MG63 (cell line): Measurements from ENCODE around the gene ACOX3. TPM values are rescaled to one million over a fixed set of nuclear protein-coding genes. Genes with fewer than 3 reads are reported as not detected.
"Not testable (repeated sequence)": the region's sequence is repeated elsewhere in the genome, so short reads cannot be mapped to it uniquely, and the experiment has no call there.

ENCODE experiments used
- DNase-seq: peaks from one replicate; pipeline ENCODE4 v3.0.0-alpha.2; 2020
- H3K27me3 ChIP-seq: fragments of 250-450 bp; sonication (Bioruptor Pico); 2 replicates; pipeline ENCODE4 v1.5.1; 2020; ENCODE audit warnings: mild to moderate bottlenecking, moderate library complexity
- H3K36me3 ChIP-seq: fragments of 250-450 bp; sonication (Bioruptor Pico); 2 replicates; pipeline ENCODE4 v1.5.1; 2020; ENCODE audit warnings: mild to moderate bottlenecking, moderate library complexity
- H3K4me3 ChIP-seq: fragments of 250-450 bp; sonication (Bioruptor Pico); 2 replicates; pipeline ENCODE4 v1.5.1; 2020; ENCODE audit warnings: mild to moderate bottlenecking, moderate library complexity
- H3K9me3 ChIP-seq: fragments of 250-450 bp; sonication (Bioruptor Pico); 2 replicates; pipeline ENCODE4 v1.5.1; 2020; ENCODE audit warnings: mild to moderate bottlenecking, moderate library complexity
- total RNA-seq: library from RNA; depleted of rRNA; stranded (reverse); fragments of >200 nt; shearing (Covaris generic); gene quantifications from 2 replicates; pipeline ENCODE4 v1.2.3, GENCODE V29; 2014; ENCODE audit warnings: low replicate concordance

Gene ACOX3
- total RNA-seq, 1 experiment from 2014 or later = 20.3 TPM

DNA sequence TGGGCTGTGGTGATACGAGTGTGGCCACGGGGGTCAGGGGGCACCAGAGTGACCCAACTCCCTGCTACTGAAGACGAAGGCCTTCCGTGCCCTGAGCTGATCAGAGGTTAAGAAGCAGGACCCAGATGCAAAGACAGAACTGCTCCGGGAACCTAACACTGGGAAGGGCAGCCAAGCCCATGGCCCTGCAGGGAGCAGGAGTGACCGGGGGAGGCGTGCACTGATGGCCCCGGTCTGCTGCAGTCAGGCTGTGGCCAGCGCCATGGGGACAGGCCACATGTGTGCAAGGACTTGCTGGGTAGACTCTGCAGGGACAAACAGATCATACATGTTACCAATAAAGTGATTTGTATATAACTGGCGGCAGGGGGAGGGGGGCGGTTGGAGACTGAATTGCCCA, 74.6 kb downstream of the ACOX3 start:
- no peak for DNase-seq
- Histone ChIP-seq H3K36me3 (no peaks in the 10 kb centered on the region), H3K27me3 (no peaks in the 10 kb centered on the region), H3K9me3 (no peaks in the 10 kb centered on the region), H3K4me3 (no peak overlapping the region)

DNA sequence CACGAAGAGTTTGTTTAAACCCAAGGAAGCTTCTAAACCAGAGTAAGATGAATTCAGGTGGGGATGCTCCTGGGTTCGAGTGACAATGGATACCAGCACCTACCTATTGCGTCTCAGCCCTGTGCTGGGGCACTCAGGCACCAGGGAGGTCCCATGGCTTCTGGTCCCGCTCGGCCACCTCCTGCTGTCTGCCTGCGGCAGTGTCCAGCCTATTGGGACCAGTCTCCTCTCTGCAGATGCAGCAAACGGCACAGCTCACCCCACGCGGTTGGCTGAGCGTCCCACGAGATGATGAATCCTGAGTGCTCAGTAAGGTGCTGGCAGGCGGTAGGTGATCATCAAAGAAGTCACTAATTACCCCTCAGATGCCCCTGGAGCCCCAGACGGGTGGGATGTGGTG, 75.2 kb downstream of the ACOX3 start:
- DNase-seq = no peak
- no peaks in the 10 kb centered on the region for H3K9me3 ChIP-seq
- H3K4me3 ChIP-seq = no peak overlapping the region
- no peaks in the 10 kb centered on the region for H3K36me3 ChIP-seq
- H3K27me3 ChIP-seq = no peaks in the 10 kb centered on the region

DNA sequence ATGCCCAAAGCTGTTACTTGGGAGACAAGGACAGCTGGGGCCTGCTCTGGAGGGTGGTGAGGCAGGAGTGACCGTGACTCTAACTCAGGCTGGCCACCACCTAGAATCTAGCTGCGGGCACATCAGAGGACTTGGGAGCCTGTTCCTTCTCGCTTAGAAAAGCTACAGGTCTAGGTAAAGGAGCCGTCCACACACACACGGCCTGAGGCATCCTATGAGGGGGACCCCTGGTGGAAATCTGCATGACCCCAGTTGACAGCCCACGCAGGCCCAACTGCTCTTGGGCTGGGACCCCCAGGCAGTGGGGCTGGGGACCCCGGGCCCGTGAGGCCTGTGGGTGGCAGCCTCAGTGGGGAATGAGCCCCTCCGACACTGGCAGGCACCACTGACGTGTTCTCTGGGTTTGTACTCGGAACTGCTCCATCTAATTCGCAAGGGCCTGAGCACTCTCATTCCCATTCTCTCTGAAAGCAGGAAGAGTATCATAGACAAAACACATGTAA, 75.6 kb downstream of the ACOX3 start:
- H3K9me3 ChIP-seq = no peaks in the 10 kb centered on the region
- no peak overlapping the region for H3K4me3 ChIP-seq
- no peaks in the 10 kb centered on the region for H3K36me3 ChIP-seq
- no peak for DNase-seq
- no peaks in the 10 kb centered on the region for H3K27me3 ChIP-seq

GRCh38 chr4:8364141-8364540, 76.4 kb downstream of the ACOX3 start:
- Histone ChIP-seq H3K36me3 (no peaks in the 10 kb centered on the region), H3K9me3 (no peaks in the 10 kb centered on the region), H3K4me3 (no peak overlapping the region), H3K27me3 (no peaks in the 10 kb centered on the region)
- DNase-seq = no peak

GRCh38 chr4:8362483-8362882, 78.0 kb downstream of the ACOX3 start:
- no peaks in the 10 kb centered on the region for H3K27me3 ChIP-seq
- H3K9me3 ChIP-seq = no peaks in the 10 kb centered on the region
- no peak overlapping the region for H3K4me3 ChIP-seq
- H3K36me3 ChIP-seq = no peaks in the 10 kb centered on the region
- no peak for DNase-seq

GRCh38 chr4:8359193-8359592, 81.3 kb downstream of the ACOX3 start:
- Histone ChIP-seq H3K36me3 (no peaks in the 10 kb centered on the region), H3K27me3 (no peaks in the 10 kb centered on the region), H3K9me3 (no peaks in the 10 kb centered on the region), H3K4me3 (no peak overlapping the region)
- DNase-seq = no peak

DNA sequence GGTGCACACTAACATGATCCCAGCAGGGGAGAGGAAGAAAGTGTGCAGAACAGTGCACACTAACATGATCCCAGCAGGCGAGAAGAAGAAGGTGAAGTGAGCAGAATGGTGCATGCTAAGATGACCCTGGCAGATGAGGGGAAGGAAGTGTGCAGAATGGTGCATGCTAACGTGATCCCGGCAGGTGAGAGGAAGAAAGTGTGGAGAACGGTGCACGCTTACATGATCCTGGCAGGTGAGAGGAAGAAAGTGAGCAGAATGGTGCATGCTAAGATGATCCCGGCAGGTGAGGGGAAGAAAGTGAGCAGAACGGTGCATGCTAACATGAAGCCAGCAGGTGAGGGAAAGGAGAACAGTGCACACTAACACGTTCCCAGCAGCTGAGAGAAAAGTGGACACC, 83.7 kb downstream of the ACOX3 start:
- DNase-seq = no peak
- Histone ChIP-seq H3K27me3 (no peaks in the 10 kb centered on the region), H3K36me3 (no peaks in the 10 kb centered on the region), H3K9me3 (no peaks in the 10 kb centered on the region), H3K4me3 (no peak overlapping the region)

DNA sequence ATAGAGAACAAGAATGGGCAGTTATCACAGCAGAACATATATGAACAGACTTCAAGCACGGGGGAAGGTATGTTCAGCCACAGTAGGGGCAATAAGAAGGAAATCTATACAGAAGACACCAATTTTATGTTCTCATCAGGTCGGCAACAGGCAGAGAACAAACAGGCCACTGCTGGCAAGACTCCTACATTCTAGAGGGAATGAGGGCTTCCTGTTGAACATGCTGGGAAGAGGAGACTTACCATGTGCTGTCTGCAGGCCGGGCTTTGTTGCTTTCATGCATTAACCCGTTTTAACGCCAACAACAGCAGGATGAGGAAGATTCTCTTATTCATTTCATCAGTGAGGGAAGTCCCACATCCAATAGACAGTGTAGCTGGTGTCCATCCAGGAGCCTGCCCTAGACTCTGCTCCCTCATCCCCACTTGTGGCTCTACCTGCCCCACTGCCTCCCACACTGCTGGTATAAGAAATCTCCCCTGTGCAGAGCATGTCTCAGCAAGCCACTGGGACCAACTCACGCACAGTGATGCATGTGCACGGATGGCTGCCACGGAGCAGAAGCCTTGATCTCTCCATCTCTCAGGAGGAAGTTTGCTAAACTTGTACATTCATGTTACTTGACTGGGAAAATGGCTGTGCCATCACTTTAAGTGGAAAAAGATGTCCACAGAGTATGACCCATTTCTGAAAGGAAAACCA, 84.5 kb downstream of the ACOX3 start:
- no peak for DNase-seq
- H3K4me3 ChIP-seq = no peak overlapping the region
- no peaks in the 10 kb centered on the region for H3K36me3 ChIP-seq
- H3K9me3 ChIP-seq = no peaks in the 10 kb centered on the region
- no peaks in the 10 kb centered on the region for H3K27me3 ChIP-seq

- Histone ChIP-seq H3K27me3 (no peaks in the 10 kb centered on the region), H3K9me3 (no peaks in the 10 kb centered on the region)
- DNase-seq = no peak
Measured at GRCh38 chr4:8355306-8355705, 85.2 kb downstream of the ACOX3 start.

GRCh38 chr4:8353912-8354453, 86.5 kb downstream of the ACOX3 start:
- peak; percentile 86 for DNase-seq
- Histone ChIP-seq H3K4me3 (no peak overlapping the region), H3K36me3 (no peaks in the 10 kb centered on the region), H3K9me3 (no peaks in the 10 kb centered on the region), H3K27me3 (no peaks in the 10 kb centered on the region)

More at GRCh38 chr4:8355306-8355705, 85.2 kb downstream of the ACOX3 start:
- H3K36me3 ChIP-seq = no peaks in the 10 kb centered on the region
- no peak overlapping the region for H3K4me3 ChIP-seq

DNA sequence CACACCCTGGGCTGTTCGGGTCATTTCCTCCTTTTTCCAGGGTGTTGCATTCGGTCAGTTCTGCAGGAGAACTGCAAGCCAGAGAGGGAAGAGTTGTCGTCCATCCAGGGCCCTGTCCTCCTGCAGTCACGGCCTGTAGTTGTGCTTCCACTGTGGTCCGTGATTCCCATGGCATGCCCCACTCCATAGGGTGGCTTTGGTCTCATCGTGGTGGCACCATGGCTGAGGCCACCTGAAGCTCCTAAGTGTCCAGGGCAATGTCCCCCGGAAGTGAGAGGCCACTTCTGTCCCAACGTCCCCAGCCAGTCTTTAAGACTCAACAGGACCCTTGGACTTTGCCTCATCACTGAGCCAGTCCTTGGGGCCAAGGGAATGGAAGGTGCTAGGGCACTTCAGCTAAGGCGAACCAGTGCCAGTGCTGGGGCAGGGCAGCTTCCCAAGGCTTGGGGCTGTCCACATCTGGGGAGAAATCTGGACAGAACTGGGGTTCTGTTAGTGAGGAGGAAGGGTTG, 87.3 kb downstream of the ACOX3 start:
- no peak for DNase-seq
- no peak overlapping the region for H3K4me3 ChIP-seq
- no peaks in the 10 kb centered on the region for H3K27me3 ChIP-seq
- no peaks in the 10 kb centered on the region for H3K36me3 ChIP-seq
- no peaks in the 10 kb centered on the region for H3K9me3 ChIP-seq

DNA sequence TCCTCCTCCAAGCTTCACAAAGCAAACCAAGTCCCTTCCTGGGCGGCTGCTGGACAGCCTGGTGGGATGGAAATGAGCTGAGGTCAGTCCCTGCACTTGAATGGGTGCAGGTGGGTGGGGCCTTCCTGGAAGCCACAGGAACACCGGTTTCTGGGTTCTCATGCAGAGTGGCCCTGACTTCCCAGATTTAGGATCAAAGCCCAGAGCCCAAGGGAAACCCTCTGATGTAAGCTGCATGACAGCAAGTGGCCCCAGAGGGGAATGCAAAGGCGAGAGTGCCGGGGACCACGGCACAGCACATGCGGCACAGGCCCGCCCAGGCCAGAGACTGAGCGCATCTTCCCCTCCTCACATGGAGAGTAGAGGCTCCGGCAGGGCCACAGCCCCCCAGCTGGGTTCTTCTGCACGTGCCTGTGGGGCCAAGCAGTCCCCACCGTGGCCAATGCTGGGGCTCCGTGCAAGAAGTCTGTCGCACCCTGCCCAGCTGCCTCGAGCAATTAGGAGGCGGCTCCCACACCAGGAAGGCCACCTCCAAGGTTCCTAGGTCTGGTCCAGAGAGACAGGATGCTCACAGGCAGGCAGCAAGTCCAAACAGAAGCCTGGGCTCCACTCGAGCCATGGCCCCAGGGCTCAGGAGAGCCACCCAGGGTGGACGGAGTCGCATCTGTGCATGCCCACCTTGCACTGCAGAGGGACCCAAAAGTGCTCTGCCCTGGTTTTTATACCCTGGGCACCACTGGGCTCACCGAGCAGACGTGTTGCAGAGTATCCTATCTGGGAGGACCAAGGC, 88.0 kb downstream of the ACOX3 start:
- no peak for DNase-seq

GRCh38 chr4:8351931-8352367, 88.6 kb downstream of the ACOX3 start:
- Histone ChIP-seq H3K36me3 (no peaks in the 10 kb centered on the region), H3K27me3 (no peaks in the 10 kb centered on the region), H3K9me3 (no peaks in the 10 kb centered on the region), H3K4me3 (no peak overlapping the region)
- DNase-seq = no peak

More for the DNA sequence above, 88.0 kb downstream of the ACOX3 start:
- Histone ChIP-seq H3K9me3 (no peaks in the 10 kb centered on the region), H3K4me3 (no peak overlapping the region), H3K27me3 (no peaks in the 10 kb centered on the region), H3K36me3 (no peaks in the 10 kb centered on the region)

DNA sequence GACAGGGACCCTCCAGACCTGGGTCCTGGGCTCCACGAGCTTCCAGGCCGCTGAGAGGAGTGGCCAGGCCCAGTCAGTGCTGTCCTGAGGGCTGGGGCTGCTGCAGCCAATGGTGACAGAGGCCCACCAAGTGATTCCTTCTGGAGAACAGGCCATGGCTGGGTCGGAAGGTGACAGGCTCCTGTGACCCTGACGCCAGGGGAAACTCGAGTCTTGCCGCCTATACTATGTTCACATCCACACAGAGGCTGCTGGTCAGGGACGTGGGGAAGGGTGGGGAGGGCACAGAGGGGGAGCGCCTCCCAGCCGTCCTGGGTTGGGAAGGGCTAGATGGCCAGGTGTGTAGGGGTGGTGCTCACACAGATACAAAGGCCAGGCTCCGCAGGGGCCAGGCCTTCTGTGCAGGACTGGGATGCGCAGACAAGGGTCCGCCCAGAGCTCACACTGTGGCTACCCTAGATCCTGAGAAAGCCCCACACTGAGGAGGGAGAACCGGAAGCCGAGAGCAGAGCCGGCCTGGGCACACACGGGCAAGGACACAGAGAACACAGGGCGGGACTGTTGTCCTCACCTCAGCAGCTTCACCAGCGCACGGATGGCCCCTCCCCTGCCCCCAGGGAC, 89.6 kb downstream of the ACOX3 start:
- Histone ChIP-seq H3K9me3 (no peaks in the 10 kb centered on the region), H3K4me3 (no peak overlapping the region), H3K27me3 (no peaks in the 10 kb centered on the region), H3K36me3 (no peaks in the 10 kb centered on the region)
- DNase-seq = no peak

DNA sequence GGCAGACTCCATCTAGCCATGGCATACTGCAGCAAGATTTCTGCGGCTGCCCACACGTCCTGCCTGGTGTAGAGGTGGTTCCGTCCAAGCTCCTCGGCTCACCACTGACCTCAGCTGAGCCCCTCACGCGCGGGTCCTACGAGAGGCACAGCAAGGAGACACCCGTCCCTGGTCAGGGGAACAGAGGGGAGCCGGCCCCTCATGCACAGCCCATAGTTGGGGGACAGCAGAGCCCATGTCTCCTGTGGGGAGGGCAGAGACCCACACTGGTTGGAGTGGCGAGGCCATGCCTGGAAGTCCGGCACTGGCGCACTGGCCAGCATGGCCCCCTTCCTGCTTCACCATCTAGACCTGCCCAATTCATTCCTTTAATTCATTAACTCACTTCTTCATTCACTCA, 90.2 kb downstream of the ACOX3 start:
- Histone ChIP-seq H3K36me3 (no peaks in the 10 kb centered on the region), H3K27me3 (no peaks in the 10 kb centered on the region), H3K4me3 (no peak overlapping the region), H3K9me3 (no peaks in the 10 kb centered on the region)
- no peak for DNase-seq

GRCh38 chr4:8349664-8350236, 90.8 kb downstream of the ACOX3 start:
- Histone ChIP-seq H3K27me3 (no peaks in the 10 kb centered on the region), H3K4me3 (no peak overlapping the region), H3K36me3 (no peaks in the 10 kb centered on the region), H3K9me3 (no peaks in the 10 kb centered on the region)
- DNase-seq = no peak

DNA sequence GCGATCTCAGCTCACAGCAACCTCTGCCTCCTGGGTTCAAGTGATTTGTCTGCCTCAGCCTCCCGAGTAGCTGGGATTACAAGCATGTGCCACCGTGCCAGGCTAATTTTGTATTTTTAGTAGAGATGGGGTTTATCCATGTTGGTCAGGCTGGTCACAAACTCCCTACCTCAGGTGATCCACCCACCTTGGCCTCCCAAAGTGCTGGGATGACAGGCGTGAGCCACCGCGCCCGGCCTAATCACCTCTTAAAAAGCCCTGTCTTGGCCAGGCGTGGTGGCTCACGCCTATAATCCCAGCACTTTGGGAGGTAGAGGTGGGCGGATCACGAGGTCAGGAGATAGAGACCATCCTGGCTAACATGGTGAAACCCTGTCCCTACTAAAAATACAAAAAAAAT, 91.3 kb downstream of the ACOX3 start:
- not testable (repeated sequence) for H3K27me3 ChIP-seq, H3K4me3 ChIP-seq, DNase-seq, H3K36me3 ChIP-seq, H3K9me3 ChIP-seq
